SK-N-DZ (cell line): ENCODE results near the gene YKT6.
A peak's percentile ranks its signal among the peaks of the same experiment; 100 is the strongest.

Experiments used
- DNase-seq: peaks from one replicate; pipeline ENCODE4 v3.0.0-alpha.2; 2015; ENCODE audit warnings: low spot score

The YKT6 gene

GRCh38 chr7:44218418-44219201, 17.8 kb downstream of the YKT6 start:
- DNase-seq, result peak; percentile 86

- DNase-seq, result no peak
Measured at GRCh38 chr7:44219371-44220045, 18.7 kb downstream of the YKT6 start.

GRCh38 chr7:44220046-44220357, 19.2 kb downstream of the YKT6 start:
- DNase-seq, result no peak

GRCh38 chr7:44220358-44221112, 19.8 kb downstream of the YKT6 start:
- DNase-seq, result no peak

GRCh38 chr7:44221231-44221791, 20.5 kb downstream of the YKT6 start:
- peak; percentile 71 for DNase-seq

GRCh38 chr7:44222074-44222473, 21.3 kb downstream of the YKT6 start:
- DNase-seq, result no peak

- no peak for DNase-seq
Measured at GRCh38 chr7:44222776-44223261, 22.0 kb downstream of the YKT6 start.

- DNase-seq, result no peak
Measured at GRCh38 chr7:44223362-44224079, 22.7 kb downstream of the YKT6 start.

GRCh38 chr7:44224080-44224973, 23.5 kb downstream of the YKT6 start:
- no peak for DNase-seq

- DNase-seq, result no peak
Measured at GRCh38 chr7:44224974-44225565, 24.3 kb downstream of the YKT6 start.

GRCh38 chr7:44225566-44226395, 25.0 kb downstream of the YKT6 start:
- DNase-seq, result no peak

GRCh38 chr7:44226396-44226753, 25.6 kb downstream of the YKT6 start:
- DNase-seq, result no peak

GRCh38 chr7:44227911-44228310, 27.1 kb downstream of the YKT6 start:
- DNase-seq, result no peak

- no peak for DNase-seq
Measured at GRCh38 chr7:44228571-44229350, 28.0 kb downstream of the YKT6 start.

- DNase-seq, result no peak
Measured at GRCh38 chr7:44229546-44230105, 28.8 kb downstream of the YKT6 start.

GRCh38 chr7:44230286-44230685, 29.5 kb downstream of the YKT6 start:
- no peak for DNase-seq

- no peak for DNase-seq
Measured at GRCh38 chr7:44231088-44231487, 30.3 kb downstream of the YKT6 start.

- no peak for DNase-seq
Measured at GRCh38 chr7:44232396-44232795, 31.6 kb downstream of the YKT6 start.
